Lower leg skin (tissue), 3 donors: Measurements from ENCODE around the gene PNMA5.

Experiments
- POLR2A ChIP-seq, 2 donors: fragments of 450-650 bp; IDR thresholded peaks; one replicate each; pipeline ENCODE4 v1.6.1; 2016 to 2017; ENCODE audit warnings: antibody characterized with exemption in 2 of 2, mild to moderate bottlenecking in 1 of 2, moderate library complexity in 1 of 2
- TF ChIP-seq, protein P1 (sequence below), 3 donors: fragments of 450-650 bp; IDR thresholded peaks; one replicate each; pipeline ENCODE4 v1.5.1; 2016; ENCODE audit warnings: antibody characterized with exemption in 3 of 3, mild to moderate bottlenecking in 3 of 3, moderate library complexity in 2 of 3

- TF ChIP-seq, protein P1, sequence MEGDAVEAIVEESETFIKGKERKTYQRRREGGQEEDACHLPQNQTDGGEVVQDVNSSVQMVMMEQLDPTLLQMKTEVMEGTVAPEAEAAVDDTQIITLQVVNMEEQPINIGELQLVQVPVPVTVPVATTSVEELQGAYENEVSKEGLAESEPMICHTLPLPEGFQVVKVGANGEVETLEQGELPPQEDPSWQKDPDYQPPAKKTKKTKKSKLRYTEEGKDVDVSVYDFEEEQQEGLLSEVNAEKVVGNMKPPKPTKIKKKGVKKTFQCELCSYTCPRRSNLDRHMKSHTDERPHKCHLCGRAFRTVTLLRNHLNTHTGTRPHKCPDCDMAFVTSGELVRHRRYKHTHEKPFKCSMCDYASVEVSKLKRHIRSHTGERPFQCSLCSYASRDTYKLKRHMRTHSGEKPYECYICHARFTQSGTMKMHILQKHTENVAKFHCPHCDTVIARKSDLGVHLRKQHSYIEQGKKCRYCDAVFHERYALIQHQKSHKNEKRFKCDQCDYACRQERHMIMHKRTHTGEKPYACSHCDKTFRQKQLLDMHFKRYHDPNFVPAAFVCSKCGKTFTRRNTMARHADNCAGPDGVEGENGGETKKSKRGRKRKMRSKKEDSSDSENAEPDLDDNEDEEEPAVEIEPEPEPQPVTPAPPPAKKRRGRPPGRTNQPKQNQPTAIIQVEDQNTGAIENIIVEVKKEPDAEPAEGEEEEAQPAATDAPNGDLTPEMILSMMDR (IDR thresholded peaks at IDR 0.05) = no peak
- TF ChIP-seq POLR2A (IDR thresholded peaks at IDR 0.05) = no peak
These were observed 4.6 kb downstream of the PNMA5 start for GRCh38 chrX:152989292-152989658.
